Astrocyte (in vitro differentiated cells and primary cell): ENCODE results near the gene ANGEL2.

ENCODE experiments used
- CTCF ChIP-seq: IDR thresholded peaks from 2 replicates; pipeline ENCODE4 v1.5.1; 2011; ENCODE audit warnings: low read depth, mild to moderate bottlenecking, inconsistent platforms, low read length, moderate library complexity; ENCODE audit not compliant: insufficient read depth
- EZH2 ChIP-seq: IDR thresholded peaks from 2 replicates; pipeline ENCODE4 v1.6.1; 2012; ENCODE audit warnings: mild to moderate bottlenecking, low read length, inconsistent platforms; ENCODE audit not compliant: insufficient read depth

- TF ChIP-seq CTCF, result no peak
- TF ChIP-seq EZH2, result no peak
Measured at GRCh38 chr1:212955098-212955497, 60.6 kb downstream of the ANGEL2 start.
